Liver (tissue), 3 donors: ENCODE measurements around the gene TACC3.

Experiments
- JUND ChIP-seq, 2 donors: IDR thresholded peaks; 2 replicates each; pipeline ENCODE4 v1.6.1; 2016; ENCODE audit warnings: antibody characterized with exemption in 2 of 2
- YY1 ChIP-seq: IDR thresholded peaks from 2 replicates; pipeline ENCODE4 v1.6.1; 2016; ENCODE audit warnings: antibody characterized with exemption, mild to moderate bottlenecking
- TF ChIP-seq, protein P1 (sequence below): fragments of 150-350 bp; IDR thresholded peaks from 2 replicates; pipeline ENCODE4 v1.5.1; 2017; ENCODE audit warnings: improper control_type of control experiment, low read depth, low read length; ENCODE audit not compliant: missing input control
- donor health status: healthy.
- donor health status: healthy.

- TF ChIP-seq, protein P1, sequence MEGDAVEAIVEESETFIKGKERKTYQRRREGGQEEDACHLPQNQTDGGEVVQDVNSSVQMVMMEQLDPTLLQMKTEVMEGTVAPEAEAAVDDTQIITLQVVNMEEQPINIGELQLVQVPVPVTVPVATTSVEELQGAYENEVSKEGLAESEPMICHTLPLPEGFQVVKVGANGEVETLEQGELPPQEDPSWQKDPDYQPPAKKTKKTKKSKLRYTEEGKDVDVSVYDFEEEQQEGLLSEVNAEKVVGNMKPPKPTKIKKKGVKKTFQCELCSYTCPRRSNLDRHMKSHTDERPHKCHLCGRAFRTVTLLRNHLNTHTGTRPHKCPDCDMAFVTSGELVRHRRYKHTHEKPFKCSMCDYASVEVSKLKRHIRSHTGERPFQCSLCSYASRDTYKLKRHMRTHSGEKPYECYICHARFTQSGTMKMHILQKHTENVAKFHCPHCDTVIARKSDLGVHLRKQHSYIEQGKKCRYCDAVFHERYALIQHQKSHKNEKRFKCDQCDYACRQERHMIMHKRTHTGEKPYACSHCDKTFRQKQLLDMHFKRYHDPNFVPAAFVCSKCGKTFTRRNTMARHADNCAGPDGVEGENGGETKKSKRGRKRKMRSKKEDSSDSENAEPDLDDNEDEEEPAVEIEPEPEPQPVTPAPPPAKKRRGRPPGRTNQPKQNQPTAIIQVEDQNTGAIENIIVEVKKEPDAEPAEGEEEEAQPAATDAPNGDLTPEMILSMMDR, result no peak
- TF ChIP-seq JUND (IDR thresholded peaks at IDR 0.05) (no peak), YY1 (no peak)
These were observed 51.7 kb downstream of the TACC3 start for GRCh38 chr4:1772853-1773538.
